Psoas muscle (tissue), 8 donors: ENCODE measurements around the gene ELAVL3. TPM values are rescaled to one million over a fixed set of nuclear protein-coding genes. Genes with fewer than 3 reads are reported as not detected.
"Not testable (repeated sequence)": the region's sequence is repeated elsewhere in the genome, so short reads cannot be mapped to it uniquely, and the experiment has no call there.

ENCODE experiments used
- ATAC-seq, 4 donors: fragments of 200-7000 bp; cut with Tn5 transposase; one replicate each; pipeline ENCODE4 v1.9.1; 2020; ENCODE audit warnings: moderate library complexity in 3 of 4, mild to moderate bottlenecking in 2 of 4
- DNase-seq, 2 donors: peaks; one replicate each; pipeline ENCODE4 v3.0.0-alpha.2; 2020
- H3K27ac ChIP-seq: fragments of 200-600 bp; one replicate; pipeline ENCODE4 v1.8.0; 2022
- H3K27me3 ChIP-seq, 3 donors: fragments of 200-600 bp in 1 of 3; one replicate each; pipeline versions ENCODE4 v1.6.1 to v1.8.0; 2013 to 2022; ENCODE audit warnings: low read length in 2 of 3, mild to moderate bottlenecking in 2 of 3, moderate library complexity in 1 of 3; ENCODE audit not compliant: insufficient read depth in 3 of 3
- H3K36me3 ChIP-seq, 2 donors: fragments of 200-600 bp in 1 of 2; one replicate each; pipeline versions ENCODE4 v1.6.1 to v1.8.0; 2013 to 2022; ENCODE audit warnings: low read depth in 1 of 2, mild to moderate bottlenecking in 1 of 2, moderate library complexity in 1 of 2; ENCODE audit not compliant: insufficient read depth in 1 of 2
- H3K4me1 ChIP-seq: fragments of 200-600 bp; one replicate; pipeline ENCODE4 v1.8.0; 2022
- H3K4me3 ChIP-seq: fragments of 200-600 bp; one replicate; pipeline ENCODE4 v1.8.0; 2022; ENCODE audit warnings: mild to moderate bottlenecking
- H3K9me3 ChIP-seq: fragments of 200-600 bp; one replicate; pipeline ENCODE4 v1.8.0; 2022
- CTCF ChIP-seq: fragments of 200-600 bp; IDR thresholded peaks from one replicate; pipeline ENCODE4 v1.8.0; 2022; ENCODE audit warnings: antibody characterized with exemption
- WGBS, 3 donors: extraction: QIAGEN DNeasy Blood & Tissue Kit; methylation state at CpG; one replicate each; pipeline versions ENCODE4 v1.1.6 to v1.1.7; 2013; 5-methylcytosine and 5-hydroxymethylcytosine counted together
- intact Hi-C, 2 donors: fragments of 100-400 bp; cut with DNase I; formaldehyde crosslinking; loops; one replicate each; pipeline versions ENCODE4 v1.11.0 to v1.14.2; 2022
- polyA plus RNA-seq, 3 donors: library from polyadenylated mRNA; stranded (reverse); fragments of 200-250 nt; gene quantifications; one replicate each; pipeline ENCODE4 v1.2.3, GENCODE V29; 2013
- total RNA-seq, 4 donors: library from RNA; stranded (reverse); fragmentation: NEBNext Ultra II Directional in 2 of 4; extraction: Animal tissue kit (Norgen Biotek cat#: 25700) in 2 of 4; gene quantifications; one replicate each; pipeline versions ENCODE4 v1.2.1 to v1.2.4, GENCODE V29; 2021 to 2023
- donor health status: healthy with polysubstance abuse.
- donor health status: DM: no; HTN: no; CAD: no; lungs with moderate emphysema.
- donor health status: Bipolar disorder and iron deficiency.
- donor health status: healthy.
- donor health status: DM: yes; HTN: yes; CAD: no.
- donor health status: DM: no; HTN: no; CAD: no.
- donor health status: DM: no; HTN: no; CAD: no.
- donor health status: DM: yes; HTN: yes; CAD: no.

ELAVL3 gene
- total and polyA plus RNA-seq, 7 donors: 0.03 TPM; not detected in 6

- ATAC-seq: no peak
- no peak for DNase-seq
Observed at GRCh38 chr19:11457115-11457514, 23.7 kb downstream of the ELAVL3 start.

DNA sequence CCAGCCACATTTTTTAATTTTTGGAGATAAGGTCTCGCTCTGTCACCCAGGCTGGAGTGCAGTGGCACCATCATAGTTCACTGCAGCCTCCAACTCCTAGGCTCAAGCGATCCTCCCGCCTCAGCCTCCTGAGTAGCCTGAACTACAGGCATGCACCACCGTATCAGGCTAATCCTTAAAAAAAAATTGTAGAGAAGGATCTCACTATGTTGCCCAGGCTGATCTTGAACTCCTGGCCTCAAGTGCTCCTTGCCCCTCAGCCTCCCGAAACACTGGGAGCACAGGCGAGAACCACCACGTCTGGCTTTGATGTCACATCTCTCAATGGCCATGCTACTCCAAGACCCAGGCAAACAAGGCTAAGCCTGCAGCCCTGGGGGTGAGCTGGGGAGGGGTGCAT is 24.2 kb downstream of the ELAVL3 start:
- Histone ChIP-seq H3K27me3 (peaks cover 0 to 36% (median 17%) of the 10 kb centered on the region in 3 donors), H3K36me3 (no peaks in the 10 kb centered on the region), H3K9me3 (no peaks in the 10 kb centered on the region), H3K4me1 (no peaks in the 10 kb centered on the region), H3K27ac (no peak overlapping the region), H3K4me3 (no peak overlapping the region)
- WGBS, 3 donors: 82 to 86% (median 86%) methylated on average over 7 of the region's 7 CpGs
- DNase-seq (no peak), ATAC-seq (no peak)
- intact Hi-C loops: no loop called here
- no peak for TF ChIP-seq CTCF

More at GRCh38 chr19:11457115-11457514, 23.7 kb downstream of the ELAVL3 start:
- peaks cover 0 to 36% (median 17%) of the 10 kb centered on the region in 3 donors for H3K27me3 ChIP-seq
- H3K4me1 ChIP-seq: no peaks in the 10 kb centered on the region
- 9 to 15% (median 12%) methylated on average over 14 to 18 of the region's 18 CpGs for WGBS, 3 donors
- no peaks in the 10 kb centered on the region for H3K9me3 ChIP-seq
- H3K4me3 ChIP-seq: no peak overlapping the region
- intact Hi-C loops: no loop called here
- no peak for TF ChIP-seq CTCF
- H3K27ac ChIP-seq: no peak overlapping the region
- no peaks in the 10 kb centered on the region for H3K36me3 ChIP-seq

GRCh38 chr19:11455233-11455554 is 25.7 kb downstream of the ELAVL3 start:
- WGBS, 3 donors: 83 to 92% (median 89%) methylated on average over 9 of the region's 9 CpGs
- H3K36me3 ChIP-seq, H3K27ac ChIP-seq, H3K4me3 ChIP-seq, H3K9me3 ChIP-seq, H3K4me1 ChIP-seq, DNase-seq, intact Hi-C loops, ATAC-seq: not testable (repeated sequence)
- peaks cover 0 to 31% (median 14%) of the 10 kb centered on the region in 3 donors for H3K27me3 ChIP-seq

GRCh38 chr19:11453468-11454341 is 27.1 kb downstream of the ELAVL3 start:
- DNase-seq (no peak), ATAC-seq (no peak)
- intact Hi-C loops: no loop called here
- TF ChIP-seq CTCF: peak; percentile 22
- peaks cover 0 to 20% (median 14%) of the 10 kb centered on the region in 3 donors for H3K27me3 ChIP-seq
- H3K4me1 ChIP-seq: no peaks in the 10 kb centered on the region
- H3K27ac ChIP-seq: no peak overlapping the region
- peaks cover 0 to 20% of the 10 kb centered on the region in 2 donors for H3K36me3 ChIP-seq
- H3K9me3 ChIP-seq: no peaks in the 10 kb centered on the region
- H3K4me3 ChIP-seq: no peak overlapping the region
- 45 to 54% (median 46%) methylated on average over 24 to 27 of the region's 27 CpGs for WGBS, 3 donors

GRCh38 chr19:11452620-11453310 is 28.1 kb downstream of the ELAVL3 start:
- H3K9me3 ChIP-seq: no peaks in the 10 kb centered on the region
- peaks cover 0 to 29% of the 10 kb centered on the region in 2 donors for H3K36me3 ChIP-seq
- no peaks in the 10 kb centered on the region for H3K4me1 ChIP-seq
- no peak overlapping the region for H3K27ac ChIP-seq
- TF ChIP-seq CTCF: no peak
- peaks cover 0 to 20% (median 10%) of the 10 kb centered on the region in 3 donors for H3K27me3 ChIP-seq
- DNase-seq (no peak), ATAC-seq (no peak)
- no peak overlapping the region for H3K4me3 ChIP-seq
- 68 to 71% (median 69%) methylated on average over 32 to 33 of the region's 33 CpGs for WGBS, 3 donors
- intact Hi-C loops: no loop called here
